K562 (cell line): Measurements from ENCODE around the gene GNB5.
"Not testable (repeated sequence)": the region's sequence is repeated elsewhere in the genome, so short reads cannot be mapped to it uniquely, and the experiment has no call there.

Experiments used
- ARNT ChIP-seq, 2 experiments: fragments of 450-650 bp; IDR thresholded peaks; 2 replicates each; pipeline ENCODE4 v1.6.1; 2016; ENCODE audit warnings: mild to moderate bottlenecking in 1 of 2
- CHD4 ChIP-seq: fragments of 200-600 bp; sonication (generic); IDR thresholded peaks from 3 replicates; pipeline ENCODE4 v1.6.1; 2012; ENCODE audit warnings: low read depth, mild to moderate bottlenecking, mixed read lengths, low read length, inconsistent platforms; ENCODE audit not compliant: insufficient read depth, insufficient replicate concordance, poor library complexity, severe bottlenecking
- FOS ChIP-seq: IDR thresholded peaks from 3 replicates; pipeline ENCODE4 v1.6.1; 2011; ENCODE audit not compliant: insufficient read length; ENCODE audit errors: extremely low read depth
- FOXP1 ChIP-seq: sonication (generic); formaldehyde crosslinking; IDR thresholded peaks from 2 replicates; pipeline ENCODE4 v1.8.0; 2022; ENCODE audit warnings: mild to moderate bottlenecking, missing genetic modification reagents
- HDAC6 ChIP-seq: IDR thresholded peaks from 2 replicates; pipeline ENCODE4 v1.6.1; 2012; ENCODE audit warnings: low read depth, mild to moderate bottlenecking, control low read depth, inconsistent platforms, low read length, moderate library complexity
- XRCC4 ChIP-seq: IDR thresholded peaks from one replicate; pipeline ENCODE4 v1.6.1; 2011; ENCODE audit not compliant: insufficient read depth, insufficient read length; ENCODE audit errors: extremely low read depth
- ZBTB8A ChIP-seq: fragments of 450-650 bp; IDR thresholded peaks from 2 replicates; pipeline ENCODE4 v1.6.1; 2018; ENCODE audit warnings: mild to moderate bottlenecking, moderate library complexity; ENCODE audit not compliant: partially characterized antibody
- ZNF143 ChIP-seq: sonication (generic); formaldehyde crosslinking; IDR thresholded peaks from 2 replicates; pipeline ENCODE4 v1.9.0; 2022; ENCODE audit warnings: mild to moderate bottlenecking, missing genetic modification reagents
- TF ChIP-seq, protein P1 (sequence below): fragments of 450-650 bp; IDR thresholded peaks from 2 replicates; pipeline ENCODE4 v1.6.1; 2016; ENCODE audit warnings: mild to moderate bottlenecking, moderate library complexity
- TF ChIP-seq, protein P2 (sequence below), 3 experiments: IDR thresholded peaks in 2 of 3; conservative IDR thresholded peaks in 1 of 3; 2 replicates each; pipeline ENCODE4 v1.5.1; 2011 to 2012; ENCODE audit warnings: low read length in 3 of 3, mild to moderate bottlenecking in 3 of 3, control low read depth in 2 of 3, improper control_type of control experiment in 1 of 3, inconsistent platforms in 1 of 3, low read depth in 1 of 3, mixed read lengths in 1 of 3, moderate library complexity in 1 of 3; ENCODE audit not compliant: insufficient read depth in 2 of 3
- TF ChIP-seq, protein P3 (sequence below): sonication (generic); formaldehyde crosslinking; IDR thresholded peaks from 2 replicates; pipeline ENCODE4 v1.8.1; 2022; ENCODE audit warnings: missing genetic modification reagents
- TF ChIP-seq, protein P4 (sequence below), 2 experiments: fragments of 450-650 bp in 1 of 2; sonication (generic) in 1 of 2; formaldehyde crosslinking; conservative IDR thresholded peaks; 2 replicates each; pipeline versions ENCODE4 v1.4.0 to v1.8.1; 2020 to 2022; ENCODE audit warnings: mild to moderate bottlenecking in 1 of 2, missing genetic modification reagents in 1 of 2

DNA sequence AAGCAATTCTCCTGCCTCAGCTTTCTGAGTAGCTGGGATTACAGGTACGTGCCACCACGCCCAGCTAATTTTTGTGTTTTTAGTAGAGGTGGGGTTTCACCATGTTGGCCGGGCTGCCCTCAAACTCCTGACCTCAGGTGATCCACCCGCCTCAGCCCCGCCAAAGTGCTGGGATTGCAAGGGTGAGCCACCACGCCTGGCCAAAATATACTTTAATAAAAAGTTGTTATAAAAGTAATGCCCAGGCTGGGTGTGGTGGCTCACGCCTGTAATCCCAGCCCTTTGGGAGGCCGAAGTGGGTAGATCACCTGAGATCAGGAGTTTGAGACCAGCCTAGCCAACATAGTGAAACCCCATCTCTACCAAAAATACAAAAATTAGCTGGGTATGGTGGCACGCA lies 94.7 kb downstream of the GNB5 start:
- TF ChIP-seq, protein P1, sequence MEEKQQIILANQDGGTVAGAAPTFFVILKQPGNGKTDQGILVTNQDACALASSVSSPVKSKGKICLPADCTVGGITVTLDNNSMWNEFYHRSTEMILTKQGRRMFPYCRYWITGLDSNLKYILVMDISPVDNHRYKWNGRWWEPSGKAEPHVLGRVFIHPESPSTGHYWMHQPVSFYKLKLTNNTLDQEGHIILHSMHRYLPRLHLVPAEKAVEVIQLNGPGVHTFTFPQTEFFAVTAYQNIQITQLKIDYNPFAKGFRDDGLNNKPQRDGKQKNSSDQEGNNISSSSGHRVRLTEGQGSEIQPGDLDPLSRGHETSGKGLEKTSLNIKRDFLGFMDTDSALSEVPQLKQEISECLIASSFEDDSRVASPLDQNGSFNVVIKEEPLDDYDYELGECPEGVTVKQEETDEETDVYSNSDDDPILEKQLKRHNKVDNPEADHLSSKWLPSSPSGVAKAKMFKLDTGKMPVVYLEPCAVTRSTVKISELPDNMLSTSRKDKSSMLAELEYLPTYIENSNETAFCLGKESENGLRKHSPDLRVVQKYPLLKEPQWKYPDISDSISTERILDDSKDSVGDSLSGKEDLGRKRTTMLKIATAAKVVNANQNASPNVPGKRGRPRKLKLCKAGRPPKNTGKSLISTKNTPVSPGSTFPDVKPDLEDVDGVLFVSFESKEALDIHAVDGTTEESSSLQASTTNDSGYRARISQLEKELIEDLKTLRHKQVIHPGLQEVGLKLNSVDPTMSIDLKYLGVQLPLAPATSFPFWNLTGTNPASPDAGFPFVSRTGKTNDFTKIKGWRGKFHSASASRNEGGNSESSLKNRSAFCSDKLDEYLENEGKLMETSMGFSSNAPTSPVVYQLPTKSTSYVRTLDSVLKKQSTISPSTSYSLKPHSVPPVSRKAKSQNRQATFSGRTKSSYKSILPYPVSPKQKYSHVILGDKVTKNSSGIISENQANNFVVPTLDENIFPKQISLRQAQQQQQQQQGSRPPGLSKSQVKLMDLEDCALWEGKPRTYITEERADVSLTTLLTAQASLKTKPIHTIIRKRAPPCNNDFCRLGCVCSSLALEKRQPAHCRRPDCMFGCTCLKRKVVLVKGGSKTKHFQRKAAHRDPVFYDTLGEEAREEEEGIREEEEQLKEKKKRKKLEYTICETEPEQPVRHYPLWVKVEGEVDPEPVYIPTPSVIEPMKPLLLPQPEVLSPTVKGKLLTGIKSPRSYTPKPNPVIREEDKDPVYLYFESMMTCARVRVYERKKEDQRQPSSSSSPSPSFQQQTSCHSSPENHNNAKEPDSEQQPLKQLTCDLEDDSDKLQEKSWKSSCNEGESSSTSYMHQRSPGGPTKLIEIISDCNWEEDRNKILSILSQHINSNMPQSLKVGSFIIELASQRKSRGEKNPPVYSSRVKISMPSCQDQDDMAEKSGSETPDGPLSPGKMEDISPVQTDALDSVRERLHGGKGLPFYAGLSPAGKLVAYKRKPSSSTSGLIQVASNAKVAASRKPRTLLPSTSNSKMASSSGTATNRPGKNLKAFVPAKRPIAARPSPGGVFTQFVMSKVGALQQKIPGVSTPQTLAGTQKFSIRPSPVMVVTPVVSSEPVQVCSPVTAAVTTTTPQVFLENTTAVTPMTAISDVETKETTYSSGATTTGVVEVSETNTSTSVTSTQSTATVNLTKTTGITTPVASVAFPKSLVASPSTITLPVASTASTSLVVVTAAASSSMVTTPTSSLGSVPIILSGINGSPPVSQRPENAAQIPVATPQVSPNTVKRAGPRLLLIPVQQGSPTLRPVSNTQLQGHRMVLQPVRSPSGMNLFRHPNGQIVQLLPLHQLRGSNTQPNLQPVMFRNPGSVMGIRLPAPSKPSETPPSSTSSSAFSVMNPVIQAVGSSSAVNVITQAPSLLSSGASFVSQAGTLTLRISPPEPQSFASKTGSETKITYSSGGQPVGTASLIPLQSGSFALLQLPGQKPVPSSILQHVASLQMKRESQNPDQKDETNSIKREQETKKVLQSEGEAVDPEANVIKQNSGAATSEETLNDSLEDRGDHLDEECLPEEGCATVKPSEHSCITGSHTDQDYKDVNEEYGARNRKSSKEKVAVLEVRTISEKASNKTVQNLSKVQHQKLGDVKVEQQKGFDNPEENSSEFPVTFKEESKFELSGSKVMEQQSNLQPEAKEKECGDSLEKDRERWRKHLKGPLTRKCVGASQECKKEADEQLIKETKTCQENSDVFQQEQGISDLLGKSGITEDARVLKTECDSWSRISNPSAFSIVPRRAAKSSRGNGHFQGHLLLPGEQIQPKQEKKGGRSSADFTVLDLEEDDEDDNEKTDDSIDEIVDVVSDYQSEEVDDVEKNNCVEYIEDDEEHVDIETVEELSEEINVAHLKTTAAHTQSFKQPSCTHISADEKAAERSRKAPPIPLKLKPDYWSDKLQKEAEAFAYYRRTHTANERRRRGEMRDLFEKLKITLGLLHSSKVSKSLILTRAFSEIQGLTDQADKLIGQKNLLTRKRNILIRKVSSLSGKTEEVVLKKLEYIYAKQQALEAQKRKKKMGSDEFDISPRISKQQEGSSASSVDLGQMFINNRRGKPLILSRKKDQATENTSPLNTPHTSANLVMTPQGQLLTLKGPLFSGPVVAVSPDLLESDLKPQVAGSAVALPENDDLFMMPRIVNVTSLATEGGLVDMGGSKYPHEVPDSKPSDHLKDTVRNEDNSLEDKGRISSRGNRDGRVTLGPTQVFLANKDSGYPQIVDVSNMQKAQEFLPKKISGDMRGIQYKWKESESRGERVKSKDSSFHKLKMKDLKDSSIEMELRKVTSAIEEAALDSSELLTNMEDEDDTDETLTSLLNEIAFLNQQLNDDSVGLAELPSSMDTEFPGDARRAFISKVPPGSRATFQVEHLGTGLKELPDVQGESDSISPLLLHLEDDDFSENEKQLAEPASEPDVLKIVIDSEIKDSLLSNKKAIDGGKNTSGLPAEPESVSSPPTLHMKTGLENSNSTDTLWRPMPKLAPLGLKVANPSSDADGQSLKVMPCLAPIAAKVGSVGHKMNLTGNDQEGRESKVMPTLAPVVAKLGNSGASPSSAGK: not testable (repeated sequence)
- TF ChIP-seq, protein P2, sequence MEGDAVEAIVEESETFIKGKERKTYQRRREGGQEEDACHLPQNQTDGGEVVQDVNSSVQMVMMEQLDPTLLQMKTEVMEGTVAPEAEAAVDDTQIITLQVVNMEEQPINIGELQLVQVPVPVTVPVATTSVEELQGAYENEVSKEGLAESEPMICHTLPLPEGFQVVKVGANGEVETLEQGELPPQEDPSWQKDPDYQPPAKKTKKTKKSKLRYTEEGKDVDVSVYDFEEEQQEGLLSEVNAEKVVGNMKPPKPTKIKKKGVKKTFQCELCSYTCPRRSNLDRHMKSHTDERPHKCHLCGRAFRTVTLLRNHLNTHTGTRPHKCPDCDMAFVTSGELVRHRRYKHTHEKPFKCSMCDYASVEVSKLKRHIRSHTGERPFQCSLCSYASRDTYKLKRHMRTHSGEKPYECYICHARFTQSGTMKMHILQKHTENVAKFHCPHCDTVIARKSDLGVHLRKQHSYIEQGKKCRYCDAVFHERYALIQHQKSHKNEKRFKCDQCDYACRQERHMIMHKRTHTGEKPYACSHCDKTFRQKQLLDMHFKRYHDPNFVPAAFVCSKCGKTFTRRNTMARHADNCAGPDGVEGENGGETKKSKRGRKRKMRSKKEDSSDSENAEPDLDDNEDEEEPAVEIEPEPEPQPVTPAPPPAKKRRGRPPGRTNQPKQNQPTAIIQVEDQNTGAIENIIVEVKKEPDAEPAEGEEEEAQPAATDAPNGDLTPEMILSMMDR (IDR thresholded peaks at IDR 0.05 in 2 of 3, conservative IDR thresholded peaks at IDR 0.05 in 1 of 3; ENCODE audit: insufficient read depth in 2 of 3, low read depth in 1 of 3, low read length in 3 of 3): not testable (repeated sequence)
- TF ChIP-seq, protein P3, sequence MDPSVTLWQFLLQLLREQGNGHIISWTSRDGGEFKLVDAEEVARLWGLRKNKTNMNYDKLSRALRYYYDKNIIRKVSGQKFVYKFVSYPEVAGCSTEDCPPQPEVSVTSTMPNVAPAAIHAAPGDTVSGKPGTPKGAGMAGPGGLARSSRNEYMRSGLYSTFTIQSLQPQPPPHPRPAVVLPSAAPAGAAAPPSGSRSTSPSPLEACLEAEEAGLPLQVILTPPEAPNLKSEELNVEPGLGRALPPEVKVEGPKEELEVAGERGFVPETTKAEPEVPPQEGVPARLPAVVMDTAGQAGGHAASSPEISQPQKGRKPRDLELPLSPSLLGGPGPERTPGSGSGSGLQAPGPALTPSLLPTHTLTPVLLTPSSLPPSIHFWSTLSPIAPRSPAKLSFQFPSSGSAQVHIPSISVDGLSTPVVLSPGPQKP (CRISPR knock-in tag): not testable (repeated sequence)
- TF ChIP-seq FOXP1 (CRISPR knock-in tag); HDAC6; XRCC4; ZBTB8A; ZNF143 (CRISPR knock-in tag); CHD4; ARNT (IDR thresholded peaks at IDR 0.05); FOS: not testable (repeated sequence)
- TF ChIP-seq, protein P4, sequence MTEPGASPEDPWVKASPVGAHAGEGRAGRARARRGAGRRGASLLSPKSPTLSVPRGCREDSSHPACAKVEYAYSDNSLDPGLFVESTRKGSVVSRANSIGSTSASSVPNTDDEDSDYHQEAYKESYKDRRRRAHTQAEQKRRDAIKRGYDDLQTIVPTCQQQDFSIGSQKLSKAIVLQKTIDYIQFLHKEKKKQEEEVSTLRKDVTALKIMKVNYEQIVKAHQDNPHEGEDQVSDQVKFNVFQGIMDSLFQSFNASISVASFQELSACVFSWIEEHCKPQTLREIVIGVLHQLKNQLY (CRISPR knock-in tag; conservative IDR thresholded peaks at IDR 0.05): not testable (repeated sequence)
